Lower leg skin (tissue), 3 donors: ENCODE measurements around the gene AMN.

Source experiments
- POLR2A ChIP-seq, 2 donors: fragments of 450-650 bp; IDR thresholded peaks; one replicate each; pipeline ENCODE4 v1.6.1; 2016 to 2017; ENCODE audit warnings: antibody characterized with exemption in 2 of 2, mild to moderate bottlenecking in 1 of 2, moderate library complexity in 1 of 2
- TF ChIP-seq, protein P1 (sequence below), 3 donors: fragments of 450-650 bp; IDR thresholded peaks; one replicate each; pipeline ENCODE4 v1.5.1; 2016; ENCODE audit warnings: antibody characterized with exemption in 3 of 3, mild to moderate bottlenecking in 3 of 3, moderate library complexity in 2 of 3

- TF ChIP-seq, protein P1, sequence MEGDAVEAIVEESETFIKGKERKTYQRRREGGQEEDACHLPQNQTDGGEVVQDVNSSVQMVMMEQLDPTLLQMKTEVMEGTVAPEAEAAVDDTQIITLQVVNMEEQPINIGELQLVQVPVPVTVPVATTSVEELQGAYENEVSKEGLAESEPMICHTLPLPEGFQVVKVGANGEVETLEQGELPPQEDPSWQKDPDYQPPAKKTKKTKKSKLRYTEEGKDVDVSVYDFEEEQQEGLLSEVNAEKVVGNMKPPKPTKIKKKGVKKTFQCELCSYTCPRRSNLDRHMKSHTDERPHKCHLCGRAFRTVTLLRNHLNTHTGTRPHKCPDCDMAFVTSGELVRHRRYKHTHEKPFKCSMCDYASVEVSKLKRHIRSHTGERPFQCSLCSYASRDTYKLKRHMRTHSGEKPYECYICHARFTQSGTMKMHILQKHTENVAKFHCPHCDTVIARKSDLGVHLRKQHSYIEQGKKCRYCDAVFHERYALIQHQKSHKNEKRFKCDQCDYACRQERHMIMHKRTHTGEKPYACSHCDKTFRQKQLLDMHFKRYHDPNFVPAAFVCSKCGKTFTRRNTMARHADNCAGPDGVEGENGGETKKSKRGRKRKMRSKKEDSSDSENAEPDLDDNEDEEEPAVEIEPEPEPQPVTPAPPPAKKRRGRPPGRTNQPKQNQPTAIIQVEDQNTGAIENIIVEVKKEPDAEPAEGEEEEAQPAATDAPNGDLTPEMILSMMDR (IDR thresholded peaks at IDR 0.05), result no peak
- TF ChIP-seq POLR2A (IDR thresholded peaks at IDR 0.05), result no peak
Measured at GRCh38 chr14:102883089-102883541, 39.3 kb upstream of the AMN start.
